GM23338 (cell line): ENCODE data around the gene ELOVL6. TPM values are rescaled to one million over a fixed set of nuclear protein-coding genes. Genes with fewer than 3 reads are reported as not detected.

Experiments used
- ATAC-seq: fragments of 200-7000 bp; cut with Tn5 transposase; 3 replicates; pipeline ENCODE4 v1.9.1; 2020
- DNase-seq: peaks from one replicate; pipeline ENCODE4 v3.0.0-alpha.2; 2015; ENCODE audit warnings: low spot score
- H2AFZ ChIP-seq: fragments of 200-600 bp; sonication (generic); 2 replicates; pipeline ENCODE4 v1.8.0; 2016; ENCODE audit warnings: antibody characterized with exemption, mild to moderate bottlenecking, moderate library complexity
- H3F3A ChIP-seq: fragments of 200-600 bp; sonication (generic); replicated peaks from 2 replicates; pipeline ENCODE4 v1.8.0; 2017; ENCODE audit warnings: antibody characterized with exemption, mixed run types, low read depth
- H3K27ac ChIP-seq: fragments of 200-600 bp; sonication (generic); 2 replicates; pipeline ENCODE4 v1.6.1; 2016; ENCODE audit warnings: low read depth
- H3K27me3 ChIP-seq: fragments of 200-600 bp; sonication (generic); 2 replicates; pipeline ENCODE4 v1.8.0; 2016; ENCODE audit warnings: mild to moderate bottlenecking, mixed run types, moderate library complexity; ENCODE audit not compliant: insufficient read depth
- H3K36me3 ChIP-seq: fragments of 200-600 bp; sonication (generic); 2 replicates; pipeline ENCODE4 v1.8.0; 2016; ENCODE audit warnings: mild to moderate bottlenecking; ENCODE audit not compliant: insufficient read depth
- H3K4me1 ChIP-seq: fragments of 200-600 bp; sonication (generic); 2 replicates; pipeline ENCODE4 v1.8.0; 2016; ENCODE audit warnings: mild to moderate bottlenecking, moderate library complexity; ENCODE audit not compliant: insufficient read depth
- H3K4me2 ChIP-seq: fragments of 200-600 bp; sonication (generic); 2 replicates; pipeline ENCODE4 v1.7.1; 2017; ENCODE audit warnings: mixed run types
- H3K4me3 ChIP-seq: fragments of 200-600 bp; sonication (generic); 2 replicates; pipeline ENCODE4 v1.6.1; 2016; ENCODE audit warnings: mixed run types
- H3K79me2 ChIP-seq: fragments of 200-600 bp; sonication (generic); replicated peaks from 2 replicates; pipeline ENCODE4 v1.8.0; 2017; ENCODE audit warnings: mild to moderate bottlenecking; ENCODE audit not compliant: insufficient read depth
- H3K9me2 ChIP-seq: fragments of 200-600 bp; sonication (generic); 2 replicates; pipeline ENCODE4 v1.8.0; 2017; ENCODE audit not compliant: insufficient read depth
- H4K20me1 ChIP-seq: fragments of 200-600 bp; sonication (generic); replicated peaks from 2 replicates; pipeline ENCODE4 v1.8.0; 2017; ENCODE audit warnings: mild to moderate bottlenecking; ENCODE audit not compliant: insufficient read depth
- H3K27ac Mint-ChIP-seq: 2 replicates; pipeline ENCODE4 v1.8.0; 2020; ENCODE audit warnings: inconsistent platforms, mild to moderate bottlenecking, moderate library complexity, mixed read lengths
- H3K27me3 Mint-ChIP-seq: 3 replicates; pipeline ENCODE4 v1.8.0; 2022; ENCODE audit warnings: low read depth, mild to moderate bottlenecking, moderate library complexity, mixed read lengths, inconsistent platforms; ENCODE audit not compliant: insufficient read depth, poor library complexity
- H3K36me3 Mint-ChIP-seq: 3 replicates; pipeline ENCODE4 v1.8.0; 2021; ENCODE audit warnings: low read depth, mild to moderate bottlenecking, inconsistent platforms, moderate library complexity, mixed read lengths
- H3K4me1 Mint-ChIP-seq: 3 replicates; pipeline ENCODE4 v1.8.0; 2020; ENCODE audit warnings: mild to moderate bottlenecking, inconsistent platforms, mixed read lengths
- H3K4me3 Mint-ChIP-seq: 3 replicates; pipeline ENCODE4 v1.8.0; 2021; ENCODE audit warnings: moderate library complexity, mild to moderate bottlenecking, inconsistent platforms, mixed read lengths
- H3K9me3 Mint-ChIP-seq: 3 replicates; pipeline ENCODE4 v1.8.0; 2020; ENCODE audit warnings: moderate library complexity, mild to moderate bottlenecking, inconsistent platforms, mixed read lengths
- CTCF ChIP-seq, 2 experiments: fragments of 200-600 bp in 1 of 2; sonication (generic) in 1 of 2; conservative IDR thresholded peaks; 2 replicates each; pipeline versions ENCODE4 v1.5.1 to v1.6.1; 2016 to 2017; ENCODE audit warnings: antibody characterized with exemption in 2 of 2, low read depth in 2 of 2, mild to moderate bottlenecking in 2 of 2, moderate library complexity in 1 of 2
- JUNB ChIP-seq: IDR thresholded peaks from one replicate; pipeline ENCODE4 v1.6.1; 2016; ENCODE audit warnings: antibody characterized with exemption; ENCODE audit not compliant: unreplicated experiment
- POLR2AphosphoS5 ChIP-seq: IDR thresholded peaks from 2 replicates; pipeline ENCODE4 v1.6.1; 2016; ENCODE audit warnings: antibody characterized with exemption, low read depth
- STAT1 ChIP-seq: IDR thresholded peaks from one replicate; pipeline ENCODE4 v1.6.1; 2016; ENCODE audit warnings: antibody characterized with exemption; ENCODE audit not compliant: unreplicated experiment
- ZNF331 ChIP-seq: fragments of 250-450 bp; sonication (Bioruptor Pico); IDR thresholded peaks from 2 replicates; pipeline ENCODE4 v1.5.0; 2020; ENCODE audit warnings: low read depth, mild to moderate bottlenecking, moderate library complexity
- ZNF462 ChIP-seq: fragments of 250-450 bp; sonication (Bioruptor Pico); IDR thresholded peaks from 2 replicates; pipeline ENCODE4 v1.5.0; 2020; ENCODE audit warnings: mild to moderate bottlenecking, moderate library complexity
- polyA plus RNA-seq: library from polyadenylated mRNA; unstranded; fragments of >200 nt; fragmentation: Nextera tagmentation; extraction: Ambion mirVana; gene quantifications from 2 replicates; pipeline ENCODE4 v1.2.1, GENCODE V29; 2016
- total RNA-seq: library from RNA; depleted of rRNA; stranded (reverse); fragments of >200 nt; shearing (Covaris generic); gene quantifications from 2 replicates; pipeline ENCODE4 v1.2.3, GENCODE V29; 2014

The ELOVL6 gene
- total and polyA plus RNA-seq, 2 experiments from 2014 or later = 82.7 to 89.5 TPM

GRCh38 chr4:110010797-110011196 is 187.6 kb downstream of the ELOVL6 start (continued):
- no peak for TF ChIP-seq CTCF (conservative IDR thresholded peaks at IDR 0.05; ENCODE audit: low read depth in 2 of 2)
- no peak for TF ChIP-seq ZNF462 (CRISPR knock-in tag)
- TF ChIP-seq JUNB = no peak
- no peak for TF ChIP-seq POLR2AphosphoS5
- no peak for TF ChIP-seq ZNF331 (CRISPR knock-in tag)

GRCh38 chr4:110009550-110009949 is 188.9 kb downstream of the ELOVL6 start:
- H2AFZ ChIP-seq = no peak overlapping the region
- Mint-ChIP-seq H3K4me3 (no peak overlapping the region), H3K4me1 (peaks cover 14% of the 10 kb centered on the region), H3K27ac (peak overlapping the region; percentile 15; the same call in 1 of the 2 replicates), H3K27me3 (peaks cover 4% of the 10 kb centered on the region), H3K9me3 (no peaks in the 10 kb centered on the region; the same call in 2 of the 3 replicates), H3K36me3 (no peaks in the 10 kb centered on the region)
- H3K27me3 ChIP-seq = no peaks in the 10 kb centered on the region
- H3K4me1 ChIP-seq = no peaks in the 10 kb centered on the region
- H3K36me3 ChIP-seq = no peaks in the 10 kb centered on the region
- H3K79me2 ChIP-seq = no peaks in the 10 kb centered on the region
- no peaks in the 10 kb centered on the region for H4K20me1 ChIP-seq
- DNase-seq (no peak), ATAC-seq (no peak)
- H3K9me2 ChIP-seq = no peaks in the 10 kb centered on the region
- H3F3A ChIP-seq = no peaks in the 10 kb centered on the region
- no peak overlapping the region for H3K4me2 ChIP-seq
- no peak overlapping the region for H3K4me3 ChIP-seq
- no peak overlapping the region for H3K27ac ChIP-seq
- TF ChIP-seq ZNF462 (CRISPR knock-in tag) = no peak
- no peak for TF ChIP-seq ZNF331 (CRISPR knock-in tag)
- TF ChIP-seq STAT1 = no peak
